Hepatocyte (in vitro differentiated cells): Measurements from ENCODE around the gene ZEB1. TPM values are rescaled to one million over a fixed set of nuclear protein-coding genes. Genes with fewer than 3 reads are reported as not detected.

Experiments used
- DNase-seq: peaks from one replicate; pipeline ENCODE4 v3.0.0-alpha.2; 2016; ENCODE audit warnings: low spot score
- H2AFZ ChIP-seq: fragments of 200-600 bp; sonication (generic); 2 replicates; pipeline ENCODE4 v1.6.0; 2016; ENCODE audit warnings: antibody characterized with exemption, mild to moderate bottlenecking
- H3K27ac ChIP-seq: fragments of 200-600 bp; sonication (generic); 2 replicates; pipeline ENCODE4 v1.5.1; 2016; ENCODE audit warnings: mild to moderate bottlenecking
- H3K27me3 ChIP-seq: fragments of 200-600 bp; sonication (generic); 2 replicates; pipeline ENCODE4 v1.6.1; 2016
- H3K36me3 ChIP-seq: fragments of 200-600 bp; sonication (generic); replicated peaks from 2 replicates; pipeline ENCODE4 v1.5.1; 2016; ENCODE audit warnings: low read depth; ENCODE audit not compliant: insufficient read depth
- H3K4me1 ChIP-seq: fragments of 200-600 bp; sonication (generic); 2 replicates; pipeline ENCODE4 v1.5.1; 2016; ENCODE audit warnings: mild to moderate bottlenecking, moderate library complexity; ENCODE audit not compliant: insufficient read depth
- H3K4me2 ChIP-seq: fragments of 200-600 bp; sonication (generic); 2 replicates; pipeline ENCODE4 v1.6.0; 2016
- H3K4me3 ChIP-seq: fragments of 200-600 bp; sonication (generic); 2 replicates; pipeline ENCODE4 v1.5.1; 2016; ENCODE audit warnings: mild to moderate bottlenecking
- H3K79me2 ChIP-seq: fragments of 200-600 bp; sonication (generic); 2 replicates; pipeline ENCODE4 v1.6.0; 2017; ENCODE audit warnings: mild to moderate bottlenecking
- H3K9me2 ChIP-seq: fragments of 200-600 bp; sonication (generic); replicated peaks from 2 replicates; pipeline ENCODE4 v1.6.0; 2017; ENCODE audit warnings: mild to moderate bottlenecking; ENCODE audit not compliant: insufficient read depth
- H3K9me3 ChIP-seq: fragments of 200-600 bp; sonication (generic); 2 replicates; pipeline ENCODE4 v1.5.1; 2016; ENCODE audit warnings: low read depth, mild to moderate bottlenecking
- H4K20me1 ChIP-seq: fragments of 200-600 bp; sonication (generic); 2 replicates; pipeline ENCODE4 v1.6.0; 2016; ENCODE audit warnings: mild to moderate bottlenecking; ENCODE audit not compliant: insufficient read depth, poor library complexity, severe bottlenecking
- EZH2 ChIP-seq: fragments of 200-600 bp; sonication (generic); IDR thresholded peaks from 2 replicates; pipeline ENCODE4 v1.6.1; 2016; ENCODE audit warnings: antibody characterized with exemption, mild to moderate bottlenecking, borderline replicate concordance
- EZH2phosphoT487 ChIP-seq: fragments of 200-600 bp; sonication (generic); IDR thresholded peaks from one replicate; pipeline ENCODE4 v1.6.1; 2018; ENCODE audit warnings: antibody characterized with exemption, mild to moderate bottlenecking, low read depth, moderate library complexity; ENCODE audit not compliant: unreplicated experiment, severe bottlenecking
- WGBS: methylation state at CpG from one replicate; pipeline ENCODE4 v1.1.6; 2016; ENCODE audit warnings: low lambda C conversion rate; ENCODE audit errors: missing lambda C conversion rate; 5-methylcytosine and 5-hydroxymethylcytosine counted together
- polyA plus RNA-seq: library from polyadenylated mRNA; unstranded; fragments of >200 nt; fragmentation: Nextera tagmentation; extraction: Ambion mirVana; gene quantifications from 2 replicates; pipeline ENCODE4 v1.2.1, GENCODE V29; 2016
- total RNA-seq: library from RNA; depleted of rRNA; stranded (reverse); fragments of >200 nt; gene quantifications from 2 replicates; pipeline ENCODE4 v1.2.3, GENCODE V29; 2014
- TF ChIP-seq, protein P1 (sequence below): fragments of 200-600 bp; sonication (generic); IDR thresholded peaks from 2 replicates; pipeline ENCODE4 v1.5.1; 2016; ENCODE audit warnings: antibody characterized with exemption, mild to moderate bottlenecking; ENCODE audit not compliant: poor library complexity

ZEB1 gene
- total and polyA plus RNA-seq, 2 experiments from 2014 or later, result 13.6 to 14.3 TPM

DNA sequence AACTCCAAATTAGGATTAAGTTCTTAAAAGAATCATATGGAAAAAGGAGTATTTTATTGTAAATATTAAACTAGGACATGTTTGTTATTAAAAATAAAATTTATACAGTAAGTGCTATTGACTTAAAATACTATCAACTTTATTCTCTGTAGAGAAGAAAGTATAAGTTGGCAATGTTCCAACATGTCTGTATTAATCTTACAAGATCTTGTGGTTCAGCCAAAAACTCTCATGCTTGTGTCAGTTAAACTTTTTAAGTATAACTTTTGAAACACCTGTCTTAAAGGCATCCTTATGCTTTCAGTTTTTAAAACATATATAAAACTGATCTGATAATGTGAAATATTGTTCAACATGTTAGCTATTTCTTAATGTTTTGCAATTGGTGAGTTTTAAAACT lies 160.7 kb downstream of the ZEB1 start:
- H2AFZ ChIP-seq, result no peak overlapping the region
- no peaks in the 10 kb centered on the region for H3K9me3 ChIP-seq
- no peak for DNase-seq
- TF ChIP-seq, protein P1, sequence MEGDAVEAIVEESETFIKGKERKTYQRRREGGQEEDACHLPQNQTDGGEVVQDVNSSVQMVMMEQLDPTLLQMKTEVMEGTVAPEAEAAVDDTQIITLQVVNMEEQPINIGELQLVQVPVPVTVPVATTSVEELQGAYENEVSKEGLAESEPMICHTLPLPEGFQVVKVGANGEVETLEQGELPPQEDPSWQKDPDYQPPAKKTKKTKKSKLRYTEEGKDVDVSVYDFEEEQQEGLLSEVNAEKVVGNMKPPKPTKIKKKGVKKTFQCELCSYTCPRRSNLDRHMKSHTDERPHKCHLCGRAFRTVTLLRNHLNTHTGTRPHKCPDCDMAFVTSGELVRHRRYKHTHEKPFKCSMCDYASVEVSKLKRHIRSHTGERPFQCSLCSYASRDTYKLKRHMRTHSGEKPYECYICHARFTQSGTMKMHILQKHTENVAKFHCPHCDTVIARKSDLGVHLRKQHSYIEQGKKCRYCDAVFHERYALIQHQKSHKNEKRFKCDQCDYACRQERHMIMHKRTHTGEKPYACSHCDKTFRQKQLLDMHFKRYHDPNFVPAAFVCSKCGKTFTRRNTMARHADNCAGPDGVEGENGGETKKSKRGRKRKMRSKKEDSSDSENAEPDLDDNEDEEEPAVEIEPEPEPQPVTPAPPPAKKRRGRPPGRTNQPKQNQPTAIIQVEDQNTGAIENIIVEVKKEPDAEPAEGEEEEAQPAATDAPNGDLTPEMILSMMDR, result no peak
- TF ChIP-seq EZH2phosphoT487, result no peak
- H4K20me1 ChIP-seq, result no peaks in the 10 kb centered on the region
- H3K4me1 ChIP-seq, result no peaks in the 10 kb centered on the region
- H3K27me3 ChIP-seq, result no peaks in the 10 kb centered on the region
- no peaks in the 10 kb centered on the region for H3K9me2 ChIP-seq
- no peaks in the 10 kb centered on the region for H3K79me2 ChIP-seq
- H3K4me3 ChIP-seq, result no peak overlapping the region
- H3K4me2 ChIP-seq, result no peak overlapping the region
- H3K27ac ChIP-seq, result no peak overlapping the region
- H3K36me3 ChIP-seq, result no peaks in the 10 kb centered on the region

DNA sequence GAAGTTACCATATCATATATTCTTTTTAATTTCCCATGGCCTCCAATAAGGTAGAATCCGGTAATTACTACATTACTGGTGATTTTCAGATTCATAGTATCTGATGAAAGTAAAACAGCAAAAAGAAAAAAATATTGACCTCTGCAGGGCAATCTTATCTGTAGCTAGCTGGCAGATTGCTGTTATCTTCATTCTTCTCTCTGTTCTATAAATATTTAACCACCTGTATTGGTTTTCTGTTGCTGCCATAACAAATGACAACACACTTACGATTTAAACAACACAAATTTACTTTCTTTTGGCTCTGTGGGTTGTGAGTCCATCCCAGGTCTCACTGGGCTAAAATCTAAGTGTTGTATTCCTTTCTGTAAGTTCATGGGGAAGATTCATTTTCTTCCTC lies 164.5 kb downstream of the ZEB1 start:
- H3K4me1 ChIP-seq, result no peaks in the 10 kb centered on the region
- H3K4me2 ChIP-seq, result peak overlapping the region; percentile 58
- no peak overlapping the region for H3K27ac ChIP-seq
- H2AFZ ChIP-seq, result no peak overlapping the region
- DNase-seq, result no peak
- H3K4me3 ChIP-seq, result no peak overlapping the region
- H4K20me1 ChIP-seq, result no peaks in the 10 kb centered on the region
- H3K9me2 ChIP-seq, result no peaks in the 10 kb centered on the region
- no peaks in the 10 kb centered on the region for H3K79me2 ChIP-seq
- no peaks in the 10 kb centered on the region for H3K9me3 ChIP-seq
- H3K36me3 ChIP-seq, result no peaks in the 10 kb centered on the region
- TF ChIP-seq EZH2phosphoT487 (no peak), EZH2 (no peak)
- TF ChIP-seq, protein P1, result no peak
- no peaks in the 10 kb centered on the region for H3K27me3 ChIP-seq
- WGBS, result 51% methylated on average over 2 of the region's 2 CpGs

DNA sequence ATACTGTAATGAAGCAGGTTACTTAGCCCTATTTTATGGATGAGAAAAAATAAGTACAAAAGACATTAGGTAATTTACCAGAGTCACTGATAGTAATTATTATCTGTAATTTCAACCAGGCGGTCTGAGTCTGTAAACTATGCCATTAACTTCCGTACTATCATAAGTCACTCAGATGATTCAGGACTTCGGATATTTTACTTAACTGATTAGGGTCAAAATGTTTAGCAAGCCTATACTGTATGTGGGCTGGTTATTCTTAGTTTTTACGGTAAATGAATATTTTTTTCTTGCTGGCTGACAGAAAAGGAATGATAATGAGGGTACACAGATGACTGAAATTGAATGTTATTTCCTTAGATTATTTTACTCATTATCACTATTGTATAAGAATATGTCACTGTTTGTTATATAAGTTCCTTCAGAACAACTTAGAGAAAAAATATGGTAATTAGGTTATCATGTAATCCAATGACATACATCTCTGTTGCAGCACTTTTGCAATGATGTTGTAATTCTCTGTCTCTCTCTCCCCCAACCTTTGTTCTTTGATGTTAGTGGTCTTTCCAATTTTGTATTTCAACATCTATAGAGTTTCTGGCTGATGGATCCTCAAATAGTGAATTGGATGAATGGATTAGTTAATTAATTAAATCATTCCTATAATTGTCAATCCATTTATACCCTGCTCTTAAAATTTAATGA lies 165.6 kb downstream of the ZEB1 start:
- no peaks in the 10 kb centered on the region for H3K79me2 ChIP-seq
- TF ChIP-seq, protein P1, result no peak
- TF ChIP-seq EZH2 (no peak), EZH2phosphoT487 (no peak)
- H2AFZ ChIP-seq, result no peak overlapping the region
- H3K27ac ChIP-seq, result no peak overlapping the region
- no peak for DNase-seq
- H3K27me3 ChIP-seq, result no peaks in the 10 kb centered on the region
- H3K9me2 ChIP-seq, result no peaks in the 10 kb centered on the region
- H3K4me3 ChIP-seq, result no peak overlapping the region
- H3K4me1 ChIP-seq, result no peaks in the 10 kb centered on the region
- no peaks in the 10 kb centered on the region for H3K9me3 ChIP-seq
- H3K36me3 ChIP-seq, result no peaks in the 10 kb centered on the region
- 63% methylated on average over 4 of the region's 4 CpGs for WGBS
- H4K20me1 ChIP-seq, result no peaks in the 10 kb centered on the region
- H3K4me2 ChIP-seq, result no peak overlapping the region
